ENCODE measurements around the gene PSMG3. TPM values are rescaled to one million over a fixed set of nuclear protein-coding genes. Genes with fewer than 3 reads are reported as not detected.
A peak's percentile ranks its signal among the peaks of the same experiment; 100 is the strongest.

The PSMG3 gene
- total and polyA plus RNA-seq, 2 donors from 2014 or later: 29.7 to 66.6 TPM

GRCh38 chr7:1548944-1549343 is 20.9 kb downstream of the PSMG3 start:
- no peak for TF ChIP-seq CTCF (IDR thresholded peaks at IDR 0.05; ENCODE audit: borderline replicate concordance, extremely low read depth, insufficient read depth)
- no peak for FAIRE-seq
- no peaks in the 10 kb centered on the region for H3K9me3 ChIP-seq (ENCODE audit: control insufficient read depth in 2 of 3, insufficient read depth in 1 of 3, low read length in 3 of 3)
- peaks cover 0 to 3% (median 0%) of the 10 kb centered on the region in 3 donors for H3K36me3 ChIP-seq (ENCODE audit: control insufficient read depth in 2 of 3, insufficient read depth in 3 of 3, low read length in 3 of 3)
- intact Hi-C loops (cut with DNase I): no loop called here
- H3K9ac ChIP-seq (ENCODE audit: low read length in 3 of 3): no peak overlapping the region
- no peaks in the 10 kb centered on the region for H3K27me3 ChIP-seq (ENCODE audit: control insufficient read depth, insufficient read depth, low read length)
- DNase-seq: peak in 1 of 5 donors; percentile 57
- H3K4me1 ChIP-seq (ENCODE audit: control insufficient read depth in 2 of 3, insufficient read depth in 2 of 3, low read depth in 1 of 3, low read length in 3 of 3): no peaks in the 10 kb centered on the region
- H3K27ac ChIP-seq (ENCODE audit: low read depth in 2 of 2, low read length in 2 of 2): no peak overlapping the region
- no peak overlapping the region for H3K4me3 ChIP-seq (ENCODE audit: low read length in 3 of 3)

- intact Hi-C loops (cut with DNase I): no loop called here
- TF ChIP-seq CTCF (IDR thresholded peaks at IDR 0.05; ENCODE audit: borderline replicate concordance, extremely low read depth, insufficient read depth): no peak
- Histone ChIP-seq H3K27me3 (ENCODE audit: control insufficient read depth, insufficient read depth, low read length) (no peaks in the 10 kb centered on the region), H3K36me3 (ENCODE audit: control insufficient read depth in 2 of 3, insufficient read depth in 3 of 3, low read length in 3 of 3) (peaks cover 0 to 3% (median 0%) of the 10 kb centered on the region in 3 donors), H3K4me3 (ENCODE audit: low read length in 3 of 3) (no peak overlapping the region), H3K4me1 (ENCODE audit: control insufficient read depth in 2 of 3, insufficient read depth in 2 of 3, low read depth in 1 of 3, low read length in 3 of 3) (no peaks in the 10 kb centered on the region), H3K9ac (ENCODE audit: low read length in 3 of 3) (no peak overlapping the region), H3K27ac (ENCODE audit: low read depth in 2 of 2, low read length in 2 of 2) (no peak overlapping the region), H3K9me3 (ENCODE audit: control insufficient read depth in 2 of 3, insufficient read depth in 1 of 3, low read length in 3 of 3) (no peaks in the 10 kb centered on the region)
- FAIRE-seq (no peak), DNase-seq (peak in 1 of 5 donors; percentile 66)
Observed at GRCh38 chr7:1548438-1548831, 21.4 kb downstream of the PSMG3 start.

- peaks cover 0 to 4% (median 0%) of the 10 kb centered on the region in 3 donors for H3K4me1 ChIP-seq (ENCODE audit: control insufficient read depth in 2 of 3, insufficient read depth in 2 of 3, low read depth in 1 of 3, low read length in 3 of 3)
Observed at GRCh38 chr7:1547777-1548437, 21.9 kb downstream of the PSMG3 start.

More at GRCh38 chr7:1547777-1548437, 21.9 kb downstream of the PSMG3 start:
- intact Hi-C loops (cut with DNase I): no loop called here
- peaks cover 0 to 3% (median 0%) of the 10 kb centered on the region in 3 donors for H3K36me3 ChIP-seq (ENCODE audit: control insufficient read depth in 2 of 3, insufficient read depth in 3 of 3, low read length in 3 of 3)
- DNase-seq (no peak), FAIRE-seq (no peak)
- H3K27ac ChIP-seq (ENCODE audit: low read depth in 2 of 2, low read length in 2 of 2): no peak overlapping the region
- no peak overlapping the region for H3K9ac ChIP-seq (ENCODE audit: low read length in 3 of 3)
- H3K4me3 ChIP-seq (ENCODE audit: low read length in 3 of 3): no peak overlapping the region
- H3K27me3 ChIP-seq (ENCODE audit: control insufficient read depth, insufficient read depth, low read length): no peaks in the 10 kb centered on the region
- H3K9me3 ChIP-seq (ENCODE audit: control insufficient read depth in 2 of 3, insufficient read depth in 1 of 3, low read length in 3 of 3): no peaks in the 10 kb centered on the region
- TF ChIP-seq CTCF (IDR thresholded peaks at IDR 0.05; ENCODE audit: borderline replicate concordance, extremely low read depth, insufficient read depth): no peak

All from kidney (tissue), 14 donors.